Transverse colon (tissue), 4 donors: ENCODE data around the gene HCK. TPM values are rescaled to one million over a fixed set of nuclear protein-coding genes. Genes with fewer than 3 reads are reported as not detected.

Experiments
- DNase-seq: peaks from one replicate; pipeline ENCODE4 v3.0.0-alpha.2; 2019
- H3K27ac ChIP-seq, 4 donors: fragments of 200-600 bp; sonication (generic); 2 replicates each; pipeline ENCODE4 v1.5.1; 2016 to 2018; ENCODE audit warnings: inconsistent platforms in 4 of 4
- H3K27me3 ChIP-seq: fragments of 200-600 bp; sonication (generic); 2 replicates; pipeline ENCODE4 v1.5.1; 2017; ENCODE audit warnings: inconsistent platforms
- H3K36me3 ChIP-seq, 4 donors: fragments of 200-600 bp; sonication (generic); 2 replicates each; pipeline ENCODE4 v1.5.1; 2017 to 2019; ENCODE audit warnings: inconsistent platforms in 4 of 4
- H3K4me1 ChIP-seq, 4 donors: fragments of 200-600 bp; sonication (generic); 2 replicates each; pipeline ENCODE4 v1.5.1; 2017 to 2020; ENCODE audit warnings: inconsistent platforms in 4 of 4
- H3K4me3 ChIP-seq, 4 donors: fragments of 200-600 bp; sonication (generic); 1 replicate in 1 of 4; 2 replicates in 3 of 4; pipeline versions ENCODE4 v1.5.1 to v1.6.1; 2017 to 2019; ENCODE audit warnings: inconsistent platforms in 4 of 4
- H3K9me3 ChIP-seq, 2 donors: fragments of 200-600 bp; sonication (generic); 2 replicates each; pipeline ENCODE4 v1.5.1; 2017 to 2019; ENCODE audit warnings: inconsistent platforms in 2 of 2
- CTCF ChIP-seq, 5 experiments: fragments of 200-600 bp in 3 of 5; fragments of 450-650 bp in 2 of 5; sonication (generic) in 3 of 5; IDR thresholded peaks; 1 replicate in 2 of 5; 2 replicates in 3 of 5; pipeline ENCODE4 v1.5.1; 2016 to 2017; ENCODE audit warnings: antibody characterized with exemption in 5 of 5, inconsistent platforms in 3 of 5, mild to moderate bottlenecking in 2 of 5, moderate library complexity in 1 of 5
- EP300 ChIP-seq: sonication (generic); formaldehyde crosslinking; IDR thresholded peaks from one replicate; pipeline ENCODE4 v1.6.1; 2017; ENCODE audit warnings: antibody characterized with exemption, low read depth
- POLR2A ChIP-seq: fragments of 450-650 bp; IDR thresholded peaks from one replicate; pipeline ENCODE4 v1.6.1; 2016; ENCODE audit warnings: antibody characterized with exemption, mild to moderate bottlenecking, moderate library complexity
- POLR2AphosphoS5 ChIP-seq, 3 donors: sonication (generic); formaldehyde crosslinking; IDR thresholded peaks; one replicate each; pipeline ENCODE4 v1.6.1; 2016; ENCODE audit warnings: antibody characterized with exemption in 3 of 3
- WGBS, 2 donors: methylation state at CpG; one replicate each; pipeline ENCODE4 v1.1.5; 2018; ENCODE audit warnings: low coverage in 1 of 2; 5-methylcytosine and 5-hydroxymethylcytosine counted together
- in situ Hi-C, 4 donors: fragments of 200-750 bp; cut with MboI; loops; one replicate each; pipeline versions ENCODE4 v1.15.0 to v1.15.1; 2017; ENCODE audit warnings: low sequenced_read_pairs in 3 of 4, low pct_ligation_motif_present in 1 of 4, low pct_unique_long_range_greater_than_20kb in 1 of 4
- intact Hi-C: fragments of 100-400 bp; cut with DNase I; formaldehyde crosslinking; loops from one replicate; pipeline ENCODE4 v1.15.1; 2023; ENCODE audit warnings: low total_unique reads
- total RNA-seq, 4 donors: library from RNA; depleted of rRNA; stranded (reverse); fragments of >200 nt; gene quantifications; one replicate each; pipeline ENCODE4 v1.1.0, GENCODE V29; 2016

HCK gene
- total RNA-seq, 4 donors from 2014 or later = 9.7 to 22.7 (median 11.7) TPM

GRCh38 chr20:32035426-32035779, 16.6 kb upstream of the HCK start:
- in situ Hi-C loops = no loop called here
- Histone ChIP-seq H3K9me3 (no peaks in the 10 kb centered on the region), H3K4me1 (peaks cover 0 to 12% (median 8%) of the 10 kb centered on the region in 4 donors), H3K27me3 (peaks cover 68% of the 10 kb centered on the region), H3K27ac (no peak overlapping the region), H3K4me3 (no peak overlapping the region), H3K36me3 (no peaks in the 10 kb centered on the region)
- WGBS, 2 donors = 62% methylated on average over 8 of the region's 8 CpGs; no CpG with 5 or more reads in 1 of the 2 donors
- intact Hi-C loops = loop anchor here (10.0 kb wide), 1 partner anchor 211 kb away; no protein-coding TSS in a partner anchor
- DNase-seq = no peak
- TF ChIP-seq CTCF (IDR thresholded peaks at IDR 0.05) = no peak

GRCh38 chr20:32036252-32036651, 15.8 kb upstream of the HCK start:
- WGBS, 2 donors = 39 to 50% methylated on average over 4 of the region's 4 CpGs
- Histone ChIP-seq H3K4me3 (no peak overlapping the region), H3K27ac (no peak overlapping the region), H3K27me3 (peaks cover 59% of the 10 kb centered on the region), H3K36me3 (no peaks in the 10 kb centered on the region), H3K4me1 (peaks cover 0 to 8% (median 3%) of the 10 kb centered on the region in 4 donors), H3K9me3 (no peaks in the 10 kb centered on the region)
- in situ Hi-C loops (no loop called here), intact Hi-C loops (loop anchor here (10.0 kb wide), 1 partner anchor 211 kb away; no protein-coding TSS in a partner anchor)
- TF ChIP-seq CTCF (IDR thresholded peaks at IDR 0.05) = no peak
- no peak for TF ChIP-seq EP300
- TF ChIP-seq POLR2AphosphoS5 (IDR thresholded peaks at IDR 0.05) = no peak
- TF ChIP-seq POLR2A = no peak
- DNase-seq = no peak

- DNase-seq = no peak
- H3K36me3 ChIP-seq = no peaks in the 10 kb centered on the region
- no peaks in the 10 kb centered on the region for H3K9me3 ChIP-seq
- H3K27me3 ChIP-seq = peaks cover 54% of the 10 kb centered on the region
- peaks cover 0 to 1% (median 0%) of the 10 kb centered on the region in 4 donors for H3K4me1 ChIP-seq
- intact Hi-C loops = loop anchor here (10.0 kb wide), 1 partner anchor 212 kb away; no protein-coding TSS in a partner anchor
- in situ Hi-C loops = no loop called here
- no peak overlapping the region for H3K4me3 ChIP-seq
- TF ChIP-seq POLR2AphosphoS5 (IDR thresholded peaks at IDR 0.05) (no peak), CTCF (IDR thresholded peaks at IDR 0.05) (no peak), POLR2A (no peak), EP300 (no peak)
- no peak overlapping the region for H3K27ac ChIP-seq
- WGBS, 2 donors = 51 to 58% methylated on average over 5 to 10 of the region's 10 CpGs
Measured at GRCh38 chr20:32036716-32037485, 15.1 kb upstream of the HCK start.

- no peak overlapping the region for H3K27ac ChIP-seq
- 25 to 76% methylated on average over 1 to 4 of the region's 4 CpGs for WGBS, 2 donors
- TF ChIP-seq POLR2AphosphoS5 (IDR thresholded peaks at IDR 0.05) = no peak
- no peak for TF ChIP-seq CTCF (IDR thresholded peaks at IDR 0.05)
- TF ChIP-seq POLR2A = no peak
- TF ChIP-seq EP300 = no peak
- H3K4me3 ChIP-seq = no peak overlapping the region
- no peaks in the 10 kb centered on the region for H3K36me3 ChIP-seq
- intact Hi-C loops = loop anchor here (10.0 kb wide), 1 partner anchor 213 kb away; no protein-coding TSS in a partner anchor
- no peak for DNase-seq
- H3K9me3 ChIP-seq = no peaks in the 10 kb centered on the region
- H3K4me1 ChIP-seq = no peaks in the 10 kb centered on the region
- H3K27me3 ChIP-seq = peaks cover 50% of the 10 kb centered on the region
- in situ Hi-C loops = no loop called here
Measured at GRCh38 chr20:32037929-32038328, 14.1 kb upstream of the HCK start.
